Measurements from ENCODE around the gene GON7. TPM values are rescaled to one million over a fixed set of nuclear protein-coding genes. Genes with fewer than 3 reads are reported as not detected.
A peak's percentile ranks its signal among the peaks of the same experiment; 100 is the strongest.
"Not testable (repeated sequence)": the region's sequence is repeated elsewhere in the genome, so short reads cannot be mapped to it uniquely, and the experiment has no call there.

GON7 gene
- 1 to 10 TPM; 4.8 to 7.0 TPM for total RNA-seq

- CTCF ChIA-PET: interaction anchor here (1.0 to 2.1 kb wide), 6 partner anchors 22 to 124 kb away, joined by 3 to 6 read pairs (median 4); partner anchors contain the start of genes LYSET and MOAP1
Observed at GRCh38 chr14:93206793-93207467, at the start of gene GON7, which contains the start of gene UBR7. TSS of gene GON7 (minus strand) at chr14:93207065. CDS start at chr14:93207037, 28 bp downstream. TSS of gene UBR7 (plus strand) at chr14:93207256. CDS start at chr14:93207292, 36 bp downstream.

GRCh38 chr14:93249128-93249831 lies 42.4 kb upstream of the GON7 start:
- peaks cover 26% of the 10 kb centered on the region for H3K36me3 Mint-ChIP-seq (ENCODE audit: low read depth)
- intact Hi-C loops (cut with micrococcal nuclease): no loop called here
- H3K27ac Mint-ChIP-seq: no peak overlapping the region

More at GRCh38 chr14:93206793-93207467, at the start of gene GON7, which contains the start of gene UBR7:
- Mint-ChIP-seq H3K27ac (peak within 1 kb of the TSS; percentile 83), H3K4me3 (peak within 1 kb of the TSS; percentile 92), H3K36me3 (ENCODE audit: low read depth) (peaks cover 14% of the 10 kb centered on the region), H3K9me3 (no peaks in the 10 kb centered on the region), H3K4me1 (ENCODE audit: low read depth) (peaks cover 32% of the 10 kb centered on the region), H3K27me3 (ENCODE audit: low read depth) (no peaks in the 10 kb centered on the region)
- intact Hi-C loops (cut with micrococcal nuclease): loop anchor here (1.0 to 5.0 kb wide), 5 partner anchors 23 to 755 kb away; partner anchors contain the start of genes BTBD7, GOLGA5 and MOAP1
- DNase-seq: peak; percentile 95

GRCh38 chr14:93246534-93246933 lies 39.7 kb upstream of the GON7 start:
- Mint-ChIP-seq H3K27ac (no peak overlapping the region), H3K36me3 (ENCODE audit: low read depth) (peaks cover 21% of the 10 kb centered on the region), H3K9me3 (no peaks in the 10 kb centered on the region), H3K4me1 (ENCODE audit: low read depth) (no peaks in the 10 kb centered on the region), H3K27me3 (ENCODE audit: low read depth) (no peaks in the 10 kb centered on the region), H3K4me3 (no peak overlapping the region)
- DNase-seq: no peak
- intact Hi-C loops (cut with micrococcal nuclease): no loop called here
- CTCF ChIA-PET: no interaction called here

More at GRCh38 chr14:93249128-93249831, 42.4 kb upstream of the GON7 start:
- Mint-ChIP-seq H3K4me1 (ENCODE audit: low read depth) (no peaks in the 10 kb centered on the region), H3K27me3 (ENCODE audit: low read depth) (no peaks in the 10 kb centered on the region), H3K9me3 (no peaks in the 10 kb centered on the region), H3K4me3 (no peak overlapping the region)
- CTCF ChIA-PET: interaction anchor here (0.6 to 1.5 kb wide), 2 partner anchors 8 to 334 kb away, joined by 3 to 4 read pairs; no protein-coding TSS in a partner anchor
- no peak for DNase-seq

GRCh38 chr14:93245764-93246420 lies 39.0 kb upstream of the GON7 start:
- Mint-ChIP-seq H3K27ac (no peak overlapping the region), H3K27me3 (ENCODE audit: low read depth) (no peaks in the 10 kb centered on the region), H3K4me1 (ENCODE audit: low read depth) (no peaks in the 10 kb centered on the region), H3K4me3 (no peak overlapping the region), H3K9me3 (no peaks in the 10 kb centered on the region), H3K36me3 (ENCODE audit: low read depth) (peaks cover 19% of the 10 kb centered on the region)
- no peak for DNase-seq
- CTCF ChIA-PET: interaction anchor here (0.5 kb wide), 1 partner anchor 373 kb away, joined by 3 read pairs; no protein-coding TSS in a partner anchor
- intact Hi-C loops (cut with micrococcal nuclease): no loop called here

GRCh38 chr14:93240678-93241000 lies 33.8 kb upstream of the GON7 start:
- peaks cover 8% of the 10 kb centered on the region for H3K36me3 Mint-ChIP-seq (ENCODE audit: low read depth)
- H3K27me3 Mint-ChIP-seq (ENCODE audit: low read depth): no peaks in the 10 kb centered on the region
- no peak overlapping the region for H3K4me3 Mint-ChIP-seq
- H3K9me3 Mint-ChIP-seq: no peaks in the 10 kb centered on the region
- peaks cover 3% of the 10 kb centered on the region for H3K4me1 Mint-ChIP-seq (ENCODE audit: low read depth)
- no peak for DNase-seq
- no peak overlapping the region for H3K27ac Mint-ChIP-seq
- CTCF ChIA-PET: interaction anchor here (0.6 to 1.6 kb wide), 3 partner anchors 10 to 64 kb away, joined by 3 to 5 read pairs (median 4); no protein-coding TSS in a partner anchor
- intact Hi-C loops (cut with micrococcal nuclease): no loop called here

- CTCF ChIA-PET: interaction anchor here (0.6 to 1.6 kb wide), 3 partner anchors 10 to 63 kb away, joined by 3 to 5 read pairs (median 4); no protein-coding TSS in a partner anchor
- H3K27me3 Mint-ChIP-seq (ENCODE audit: low read depth): no peaks in the 10 kb centered on the region
- H3K27ac Mint-ChIP-seq: no peak overlapping the region
- no peak for DNase-seq
- peaks cover 3% of the 10 kb centered on the region for H3K36me3 Mint-ChIP-seq (ENCODE audit: low read depth)
- H3K4me3 Mint-ChIP-seq: no peak overlapping the region
- peaks cover 3% of the 10 kb centered on the region for H3K4me1 Mint-ChIP-seq (ENCODE audit: low read depth)
- intact Hi-C loops (cut with micrococcal nuclease): loop anchor here (10.0 kb wide), 1 partner anchor 95 kb away; the partner anchor contains the start of gene BTBD7
- H3K9me3 Mint-ChIP-seq: no peaks in the 10 kb centered on the region
Observed at GRCh38 chr14:93239869-93240677, 33.2 kb upstream of the GON7 start.

- no peak overlapping the region for H3K4me3 Mint-ChIP-seq
- H3K9me3 Mint-ChIP-seq: no peaks in the 10 kb centered on the region
- peaks cover 9% of the 10 kb centered on the region for H3K27me3 Mint-ChIP-seq (ENCODE audit: low read depth)
- no peak for DNase-seq
- H3K36me3 Mint-ChIP-seq (ENCODE audit: low read depth): no peaks in the 10 kb centered on the region
- CTCF ChIA-PET: no interaction called here
- H3K27ac Mint-ChIP-seq: no peak overlapping the region
- peaks cover 15% of the 10 kb centered on the region for H3K4me1 Mint-ChIP-seq (ENCODE audit: low read depth)
- intact Hi-C loops (cut with micrococcal nuclease): loop anchor here (2.0 to 10.0 kb wide), 3 partner anchors 100 to 384 kb away; partner anchors contain the start of gene BTBD7
Observed at GRCh38 chr14:93234798-93235197, 27.9 kb upstream of the GON7 start.

GRCh38 chr14:93233078-93233477 lies 26.2 kb upstream of the GON7 start:
- H3K36me3 Mint-ChIP-seq (ENCODE audit: low read depth); H3K4me3 Mint-ChIP-seq; H3K9me3 Mint-ChIP-seq; H3K27ac Mint-ChIP-seq; DNase-seq; H3K27me3 Mint-ChIP-seq (ENCODE audit: low read depth): not testable (repeated sequence)
- CTCF ChIA-PET: interaction anchor here (0.7 kb wide), 1 partner anchor 278 kb away, joined by 3 read pairs; no protein-coding TSS in a partner anchor
- intact Hi-C loops (cut with micrococcal nuclease): loop anchor here (10.0 kb wide), 1 partner anchor 102 kb away; the partner anchor contains the start of gene BTBD7
- peaks cover 15% of the 10 kb centered on the region for H3K4me1 Mint-ChIP-seq (ENCODE audit: low read depth)

GRCh38 chr14:93232159-93232558 lies 25.3 kb upstream of the GON7 start:
- CTCF ChIA-PET: no interaction called here
- no peak overlapping the region for H3K4me3 Mint-ChIP-seq
- intact Hi-C loops (cut with micrococcal nuclease): loop anchor here (10.0 kb wide), 1 partner anchor 103 kb away; the partner anchor contains the start of gene BTBD7
- peaks cover 11% of the 10 kb centered on the region for H3K36me3 Mint-ChIP-seq (ENCODE audit: low read depth)
- DNase-seq: no peak
- H3K9me3 Mint-ChIP-seq: no peaks in the 10 kb centered on the region
- H3K4me1 Mint-ChIP-seq (ENCODE audit: low read depth): peaks cover 15% of the 10 kb centered on the region
- H3K27ac Mint-ChIP-seq: no peak overlapping the region
- peaks cover 9% of the 10 kb centered on the region for H3K27me3 Mint-ChIP-seq (ENCODE audit: low read depth)

- Mint-ChIP-seq H3K4me3 (peak overlapping the region; percentile 67), H3K36me3 (ENCODE audit: low read depth) (peaks cover 16% of the 10 kb centered on the region), H3K9me3 (no peaks in the 10 kb centered on the region), H3K4me1 (ENCODE audit: low read depth) (peaks cover 15% of the 10 kb centered on the region), H3K27me3 (ENCODE audit: low read depth) (peaks cover 9% of the 10 kb centered on the region), H3K27ac (no peak overlapping the region)
- intact Hi-C loops (cut with micrococcal nuclease): loop anchor here (10.0 kb wide), 1 partner anchor 103 kb away; the partner anchor contains the start of gene BTBD7
- DNase-seq: no peak
- CTCF ChIA-PET: interaction anchor here (1.2 kb wide), 1 partner anchor 24 kb away, joined by 3 read pairs; the partner anchor contains the start of genes GON7 and UBR7
Observed at GRCh38 chr14:93231129-93231979, 24.5 kb upstream of the GON7 start.
